PC-3 (cell line): ENCODE data around the gene ARFGEF2. TPM values are rescaled to one million over a fixed set of nuclear protein-coding genes. Genes with fewer than 3 reads are reported as not detected.

Experiments used
- ATAC-seq: fragments of 200-7000 bp; cut with Tn5 transposase; 2 replicates; pipeline ENCODE4 v1.9.1; 2020; ENCODE audit warnings: mild to moderate bottlenecking, moderate library complexity
- BruUV-seq: library from RNA; stranded (reverse); fragments of 400-500 nt; replicated peaks from 2 replicates; lab custom pipeline; 2021; lab: Mats Ljungman, UMichigan
- CTCF ChIA-PET: fragments of 300-600 bp; sonication (Branson Sonifier 250); formaldehyde crosslinking; loops from one replicate; lab custom pipeline; 2022; ENCODE audit warnings: antibody characterized with exemption; lab: Charles Lee
- POLR2A ChIA-PET: fragments of 300-600 bp; sonication (Branson Sonifier 250); formaldehyde crosslinking; loops from one replicate; lab custom pipeline; 2022; ENCODE audit warnings: antibody characterized with exemption; ENCODE audit not compliant: unreplicated experiment; lab: Charles Lee
- DNase-seq: peaks from one replicate; pipeline ENCODE4 v3.0.0-alpha.2; 2015
- H2AFZ ChIP-seq: fragments of 300-600 bp; sonication (generic); 2 replicates; pipeline ENCODE4 v1.6.0; 2016; ENCODE audit warnings: antibody characterized with exemption, low read length
- H3F3A ChIP-seq: fragments of 300-600 bp; sonication (generic); one replicate; pipeline ENCODE4 v1.6.0; 2017; ENCODE audit warnings: antibody characterized with exemption, low read length, control low read depth, mild to moderate bottlenecking; ENCODE audit not compliant: unreplicated experiment
- H3K27ac ChIP-seq: fragments of 300-600 bp; sonication (generic); 2 replicates; pipeline ENCODE4 v1.5.1; 2016; ENCODE audit warnings: mild to moderate bottlenecking, low read length
- H3K27me3 ChIP-seq: fragments of 300-600 bp; sonication (generic); 2 replicates; pipeline ENCODE4 v1.6.1; 2016; ENCODE audit warnings: low read length, mixed read lengths
- H3K36me3 ChIP-seq: fragments of 300-600 bp; sonication (generic); 2 replicates; pipeline ENCODE4 v1.6.1; 2016; ENCODE audit warnings: low read depth, mixed run types, low read length, mixed read lengths
- H3K4me1 ChIP-seq: fragments of 300-600 bp; sonication (generic); 2 replicates; pipeline ENCODE4 v1.5.1; 2016; ENCODE audit warnings: low read length; ENCODE audit not compliant: insufficient read depth
- H3K4me2 ChIP-seq: fragments of 300-600 bp; sonication (generic); 2 replicates; pipeline ENCODE4 v1.6.0; 2016; ENCODE audit warnings: low read length
- H3K4me3 ChIP-seq: fragments of 300-600 bp; sonication (generic); 2 replicates; pipeline ENCODE4 v1.5.1; 2016; ENCODE audit warnings: mild to moderate bottlenecking, low read length, mixed read lengths
- H3K79me2 ChIP-seq: fragments of 300-600 bp; sonication (generic); 2 replicates; pipeline ENCODE4 v1.6.1; 2017; ENCODE audit warnings: low read length, mixed read lengths
- H3K9ac ChIP-seq: fragments of 300-600 bp; sonication (generic); 2 replicates; pipeline ENCODE4 v1.6.0; 2016; ENCODE audit warnings: mild to moderate bottlenecking, low read length
- H3K9me2 ChIP-seq: fragments of 300-600 bp; sonication (generic); replicated peaks from 2 replicates; pipeline ENCODE4 v1.6.1; 2016; ENCODE audit warnings: mixed run types, low read length, mixed read lengths
- H3K9me3 ChIP-seq: fragments of 300-600 bp; sonication (generic); 2 replicates; pipeline ENCODE4 v1.6.1; 2016; ENCODE audit warnings: low read length, mixed read lengths
- H4K20me1 ChIP-seq: fragments of 300-600 bp; sonication (generic); 2 replicates; pipeline ENCODE4 v1.6.1; 2016; ENCODE audit warnings: low read length, mixed read lengths
- EZH2 ChIP-seq: fragments of 300-600 bp; sonication (generic); IDR thresholded peaks from one replicate; pipeline ENCODE4 v1.6.1; 2017; ENCODE audit warnings: antibody characterized with exemption, mild to moderate bottlenecking, low read length; ENCODE audit not compliant: unreplicated experiment
- EZH2phosphoT487 ChIP-seq: fragments of 300-600 bp; sonication (generic); IDR thresholded peaks from 2 replicates; pipeline ENCODE4 v1.6.1; 2018; ENCODE audit warnings: mild to moderate bottlenecking, antibody characterized with exemption, low read length, borderline replicate concordance
- intact Hi-C: fragments of 100-400 bp; cut with micrococcal nuclease; formaldehyde crosslinking; loops from 2 replicates; pipeline ENCODE4 v1.9.0; 2023
- total RNA-seq: library from RNA; depleted of rRNA; stranded (reverse); fragments of >200 nt; gene quantifications from 2 replicates; pipeline ENCODE4 v1.2.3, GENCODE V29; 2014
- TF ChIP-seq, protein P1 (sequence below): fragments of 300-600 bp; sonication (generic); conservative IDR thresholded peaks from 2 replicates; pipeline ENCODE4 v1.5.1; 2017; ENCODE audit warnings: antibody characterized with exemption, low read depth, mild to moderate bottlenecking, low read length

Gene ARFGEF2
- total RNA-seq, 1 experiment from 2014 or later: 33.5 TPM

DNA sequence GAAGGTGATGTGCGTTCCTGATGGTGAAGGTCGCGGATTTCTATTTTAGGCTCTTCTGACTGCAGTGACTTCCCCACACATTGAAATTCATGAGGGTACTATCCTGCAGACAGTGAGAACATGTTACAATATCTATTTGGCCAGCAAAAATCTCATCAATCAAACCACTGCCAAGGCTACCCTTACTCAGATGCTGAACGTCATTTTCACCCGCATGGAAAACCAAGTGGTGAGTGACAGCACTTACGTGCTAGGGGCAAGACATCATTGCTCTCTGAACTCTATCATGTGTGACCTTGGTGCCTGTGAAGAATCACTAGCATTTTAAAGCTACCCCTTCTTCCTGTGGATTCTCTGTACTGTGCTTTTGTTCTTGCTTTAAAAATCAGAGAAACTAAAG, 31.1 kb downstream of the ARFGEF2 start:
- intact Hi-C loops: no loop called here
- H3K4me3 ChIP-seq: no peak overlapping the region
- no peak overlapping the region for H3K27ac ChIP-seq
- H3K9me2 ChIP-seq: no peaks in the 10 kb centered on the region
- no peaks in the 10 kb centered on the region for H3K79me2 ChIP-seq
- ChIA-PET CTCF (no interaction called here), POLR2A (no interaction called here)
- no peaks in the 10 kb centered on the region for H3K27me3 ChIP-seq
- H3F3A ChIP-seq: no peaks in the 10 kb centered on the region
- no peaks in the 10 kb centered on the region for H3K9me3 ChIP-seq
- ATAC-seq (no peak), DNase-seq (no peak)
- no peaks in the 10 kb centered on the region for H3K4me1 ChIP-seq
- H3K36me3 ChIP-seq: peaks cover 80% of the 10 kb centered on the region
- no peak overlapping the region for H3K9ac ChIP-seq
- TF ChIP-seq, protein P1, sequence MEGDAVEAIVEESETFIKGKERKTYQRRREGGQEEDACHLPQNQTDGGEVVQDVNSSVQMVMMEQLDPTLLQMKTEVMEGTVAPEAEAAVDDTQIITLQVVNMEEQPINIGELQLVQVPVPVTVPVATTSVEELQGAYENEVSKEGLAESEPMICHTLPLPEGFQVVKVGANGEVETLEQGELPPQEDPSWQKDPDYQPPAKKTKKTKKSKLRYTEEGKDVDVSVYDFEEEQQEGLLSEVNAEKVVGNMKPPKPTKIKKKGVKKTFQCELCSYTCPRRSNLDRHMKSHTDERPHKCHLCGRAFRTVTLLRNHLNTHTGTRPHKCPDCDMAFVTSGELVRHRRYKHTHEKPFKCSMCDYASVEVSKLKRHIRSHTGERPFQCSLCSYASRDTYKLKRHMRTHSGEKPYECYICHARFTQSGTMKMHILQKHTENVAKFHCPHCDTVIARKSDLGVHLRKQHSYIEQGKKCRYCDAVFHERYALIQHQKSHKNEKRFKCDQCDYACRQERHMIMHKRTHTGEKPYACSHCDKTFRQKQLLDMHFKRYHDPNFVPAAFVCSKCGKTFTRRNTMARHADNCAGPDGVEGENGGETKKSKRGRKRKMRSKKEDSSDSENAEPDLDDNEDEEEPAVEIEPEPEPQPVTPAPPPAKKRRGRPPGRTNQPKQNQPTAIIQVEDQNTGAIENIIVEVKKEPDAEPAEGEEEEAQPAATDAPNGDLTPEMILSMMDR: no peak
- no peak for TF ChIP-seq EZH2
- no peak for TF ChIP-seq EZH2phosphoT487
- no peaks in the 10 kb centered on the region; the same call in 1 of the 2 replicates for H4K20me1 ChIP-seq
- H3K4me2 ChIP-seq: no peak overlapping the region
- H2AFZ ChIP-seq: no peak overlapping the region
- no TSS peak for BruUV-seq

DNA sequence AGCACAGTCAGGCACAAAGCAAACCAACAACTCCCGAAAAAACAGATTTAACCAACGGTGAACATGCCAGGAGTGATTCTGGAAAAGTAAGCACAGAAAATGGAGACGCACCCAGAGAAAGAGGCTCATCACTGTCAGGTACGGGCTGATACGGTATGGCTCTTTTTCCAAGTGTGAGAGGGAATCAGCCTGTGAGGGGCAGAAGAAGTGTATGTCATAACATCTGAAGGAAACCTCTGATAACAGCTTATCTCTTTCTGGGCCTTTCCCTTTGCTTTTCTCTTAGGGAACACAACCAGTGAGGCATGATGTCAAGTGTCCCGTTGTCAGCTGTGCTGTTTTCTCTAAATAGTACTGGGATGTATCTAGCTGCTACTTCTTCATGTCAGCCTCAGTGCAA, 32.1 kb downstream of the ARFGEF2 start:
- intact Hi-C loops: no loop called here
- peaks cover 79% of the 10 kb centered on the region for H3K36me3 ChIP-seq
- no peaks in the 10 kb centered on the region for H3F3A ChIP-seq
- H3K9me2 ChIP-seq: no peaks in the 10 kb centered on the region
- no peaks in the 10 kb centered on the region; the same call in 1 of the 2 replicates for H4K20me1 ChIP-seq
- H3K4me3 ChIP-seq: no peak overlapping the region
- no peak overlapping the region for H2AFZ ChIP-seq
- no peaks in the 10 kb centered on the region for H3K79me2 ChIP-seq
- DNase-seq: no peak
- ChIA-PET POLR2A (interaction anchor here (0.6 kb wide), 1 partner anchor 96 kb away, joined by 8 read pairs; no protein-coding TSS in a partner anchor), CTCF (no interaction called here)
- no peak overlapping the region for H3K9ac ChIP-seq
- no peaks in the 10 kb centered on the region for H3K27me3 ChIP-seq
- H3K4me1 ChIP-seq: no peaks in the 10 kb centered on the region
- H3K4me2 ChIP-seq: no peak overlapping the region
- no peak for ATAC-seq
- no peak overlapping the region for H3K27ac ChIP-seq
- TF ChIP-seq EZH2: no peak
- no peak for TF ChIP-seq EZH2phosphoT487
- TF ChIP-seq, protein P1: no peak
- BruUV-seq: TSS peak; percentile 3
- H3K9me3 ChIP-seq: no peaks in the 10 kb centered on the region

- H3K4me3 ChIP-seq: no peak overlapping the region
- ATAC-seq: no peak
- no peaks in the 10 kb centered on the region for H3K9me3 ChIP-seq
- TF ChIP-seq EZH2phosphoT487 (no peak), EZH2 (no peak)
- TF ChIP-seq, protein P1: no peak
- no peak overlapping the region for H2AFZ ChIP-seq
- no peak for DNase-seq
- no peaks in the 10 kb centered on the region for H3K79me2 ChIP-seq
- ChIA-PET CTCF (no interaction called here), POLR2A (no interaction called here)
- peaks cover 64% of the 10 kb centered on the region for H3K36me3 ChIP-seq
- no peaks in the 10 kb centered on the region for H3F3A ChIP-seq
- H3K4me2 ChIP-seq: no peak overlapping the region
- BruUV-seq: no TSS peak
- H3K27me3 ChIP-seq: no peaks in the 10 kb centered on the region
- H3K9ac ChIP-seq: no peak overlapping the region
- no peaks in the 10 kb centered on the region for H3K9me2 ChIP-seq
- no peaks in the 10 kb centered on the region; the same call in 1 of the 2 replicates for H4K20me1 ChIP-seq
- no peak overlapping the region for H3K27ac ChIP-seq
- peaks cover 7% of the 10 kb centered on the region for H3K4me1 ChIP-seq
- intact Hi-C loops: no loop called here
Measured at GRCh38 chr20:48956052-48956451, 34.5 kb downstream of the ARFGEF2 start.
